NOMO-1 treated with dmso at 0.1 percent for 144 hours (cell line): ENCODE measurements around the gene PRORP.
"Not testable (repeated sequence)": the region's sequence is repeated elsewhere in the genome, so short reads cannot be mapped to it uniquely, and the experiment has no call there.

Experiments used
- DNase-seq: peaks from one replicate; lab custom pipeline; 2025; ENCODE audit not compliant: unreplicated experiment; lab: John Stamatoyannopoulos, UW

The PRORP gene

DNA sequence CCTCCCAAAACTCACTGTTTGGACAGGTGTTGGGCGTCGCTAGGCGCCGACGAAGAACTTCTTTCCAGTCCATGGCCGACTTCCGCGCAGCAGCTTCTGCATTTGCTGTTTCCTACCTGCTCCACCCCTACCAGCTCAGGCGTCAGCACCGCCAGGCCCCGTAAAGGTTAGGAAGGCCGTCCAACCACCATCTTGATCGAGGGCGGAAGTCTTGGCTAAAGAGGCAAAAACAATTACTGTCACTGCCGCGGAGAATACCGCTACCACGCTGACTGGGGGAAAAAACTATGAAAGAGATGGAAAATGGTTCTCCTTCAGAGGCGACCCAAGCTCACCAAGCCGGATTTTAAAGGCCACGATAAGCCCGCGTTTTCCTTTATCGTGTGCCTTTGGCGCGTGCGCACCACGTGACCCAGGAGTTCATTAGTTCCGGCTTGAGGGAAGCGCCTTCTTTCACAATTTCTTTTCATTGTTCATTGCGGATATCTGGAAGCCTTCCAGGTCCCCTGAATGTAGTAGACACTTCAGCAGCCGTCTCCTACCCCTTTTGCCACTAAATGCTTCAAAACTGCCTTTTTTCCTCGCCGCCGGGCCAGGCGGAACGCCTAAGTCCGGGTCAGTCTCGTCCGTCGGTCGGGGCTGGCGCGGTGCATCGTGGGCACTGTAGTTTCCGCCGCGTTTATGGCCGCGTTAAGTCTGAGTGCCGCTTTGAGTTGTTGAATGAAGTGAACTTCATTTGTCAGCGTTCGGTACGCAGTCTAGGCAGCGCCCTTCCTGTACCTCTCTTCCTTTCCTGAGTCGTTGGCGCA, at the start of gene PRORP, which contains the start of gene PPP2R3C:
Gene PRORP (plus strand): TSS at position 666 of the 809 bp plus-strand sequence. CDS start 694 bp downstream, outside the sequence.
Gene PPP2R3C (minus strand): TSS at position 104 of the 809 bp plus-strand sequence. CDS start 31 bp downstream, at position 73.
- peak; percentile 93 for DNase-seq

DNA sequence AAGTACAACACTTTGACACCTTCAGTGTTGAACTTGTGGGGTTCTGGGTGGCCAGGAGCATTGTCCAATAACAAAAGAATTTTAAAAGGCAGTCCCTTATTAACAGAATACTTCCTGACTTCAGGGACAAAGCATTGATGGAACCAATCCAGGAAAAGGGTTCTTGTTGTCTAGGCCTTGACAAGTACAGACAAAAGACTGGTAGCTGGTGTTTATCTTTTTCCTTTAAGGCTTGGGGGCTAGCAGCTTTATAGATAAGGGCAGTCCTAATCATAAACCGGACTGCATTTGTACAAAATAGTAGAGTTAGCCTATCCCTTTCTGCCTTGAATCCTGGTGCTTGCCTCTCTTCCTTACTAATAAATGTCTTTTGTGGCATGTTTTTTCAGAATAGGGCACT, 48.9 kb upstream of the PRORP start:
- no peak for DNase-seq

- no peak for DNase-seq
These were observed 44.3 kb upstream of the PRORP start for GRCh38 chr14:35078082-35078481.

DNA sequence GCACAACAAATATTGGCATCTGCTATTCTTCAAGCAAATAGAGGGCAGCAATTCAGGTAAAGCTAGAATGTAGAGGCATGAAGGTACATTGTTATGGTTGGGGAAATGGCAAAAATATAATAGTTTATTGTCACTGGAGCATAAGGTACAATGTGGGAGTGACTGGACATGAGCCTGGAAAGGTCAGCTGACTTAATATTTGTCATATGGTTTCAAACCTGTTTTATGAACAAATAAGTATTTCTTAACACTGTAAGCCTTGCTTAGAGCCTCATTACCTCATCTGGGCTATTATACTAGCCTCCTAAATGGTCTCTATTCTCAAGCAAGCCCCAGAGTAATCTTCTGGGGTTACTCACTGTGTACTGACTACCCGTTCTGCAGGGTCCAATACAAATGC, 42.6 kb upstream of the PRORP start:
- DNase-seq = no peak

DNA sequence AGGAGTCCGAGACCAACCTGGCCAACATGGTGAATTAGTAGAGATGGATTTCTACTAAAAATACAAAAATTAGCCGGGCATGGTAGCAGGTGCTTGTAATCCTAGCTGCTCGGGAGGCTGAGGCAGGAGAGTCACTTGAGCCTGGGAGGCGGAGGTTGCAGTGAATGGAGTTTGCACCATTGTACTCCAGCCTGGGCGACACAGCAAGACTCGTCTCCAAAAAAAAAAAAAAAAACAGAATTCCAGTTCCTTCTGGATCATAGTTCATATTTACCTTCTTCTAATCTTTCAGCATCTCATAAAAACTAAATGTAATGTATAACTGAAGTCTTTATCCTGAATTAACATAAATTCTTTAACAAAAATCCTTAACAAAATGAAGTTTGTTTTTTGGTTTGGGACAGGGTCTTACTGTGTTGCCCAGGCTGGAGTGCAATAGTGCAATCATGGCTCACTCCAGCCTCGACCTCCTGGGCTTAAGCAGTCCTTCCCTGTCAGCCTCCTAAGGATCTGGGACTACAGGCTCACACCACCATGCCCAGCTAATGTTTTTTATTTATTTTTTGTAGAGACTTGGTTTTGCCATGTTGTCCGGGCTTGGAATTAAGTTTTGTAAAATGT, 38.7 kb upstream of the PRORP start:
- no peak for DNase-seq

- DNase-seq = no peak
These were observed 36.9 kb upstream of the PRORP start for GRCh38 chr14:35085441-35085840.

DNA sequence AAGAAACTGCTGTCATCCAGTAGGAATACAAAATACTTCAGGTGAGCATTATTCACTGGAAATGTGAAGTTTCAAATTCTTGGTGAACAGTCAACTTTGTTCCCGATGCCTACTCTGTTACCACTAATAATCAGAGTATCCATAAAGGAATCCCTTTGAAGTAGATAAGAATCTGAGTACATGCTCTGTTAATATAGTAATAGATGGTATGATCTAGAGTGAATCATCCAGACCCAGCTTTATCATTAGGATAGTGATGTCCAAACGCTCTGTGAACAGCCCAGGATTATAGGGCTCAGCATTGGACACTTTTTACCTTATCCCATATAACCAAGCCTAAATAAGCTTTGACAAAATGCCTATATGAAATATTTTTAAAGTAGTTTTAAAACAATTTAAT, 33.8 kb upstream of the PRORP start:
- no peak for DNase-seq

GRCh38 chr14:35094645-35095044, 27.7 kb upstream of the PRORP start:
- not testable (repeated sequence) for DNase-seq

- DNase-seq = no peak
These were observed 14.5 kb upstream of the PRORP start for GRCh38 chr14:35107866-35108265.

DNA sequence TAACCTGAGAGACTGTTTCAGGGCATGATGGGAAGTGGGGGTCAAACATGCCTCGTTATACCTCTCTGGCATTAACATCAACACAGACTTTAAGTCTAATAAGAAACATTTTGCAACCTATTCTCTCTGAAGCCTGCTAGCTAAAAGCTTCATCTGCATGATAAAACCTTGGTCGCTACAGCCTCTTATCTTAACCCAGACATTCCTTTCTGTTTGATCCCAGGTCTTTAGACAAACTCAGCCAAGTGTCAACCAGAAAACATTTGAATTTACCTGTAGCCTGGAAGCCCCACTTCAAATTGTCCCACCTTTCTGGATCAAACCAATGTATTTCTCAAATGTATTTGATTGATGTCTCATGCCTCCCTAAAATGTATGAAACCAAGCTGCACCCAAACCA, 9.7 kb upstream of the PRORP start:
- DNase-seq = no peak

GRCh38 chr14:35113308-35113950, 8.9 kb upstream of the PRORP start:
- no peak for DNase-seq

GRCh38 chr14:35114036-35114435, 8.3 kb upstream of the PRORP start:
- no peak for DNase-seq

GRCh38 chr14:35116242-35116641, 6.1 kb upstream of the PRORP start:
- no peak for DNase-seq

DNA sequence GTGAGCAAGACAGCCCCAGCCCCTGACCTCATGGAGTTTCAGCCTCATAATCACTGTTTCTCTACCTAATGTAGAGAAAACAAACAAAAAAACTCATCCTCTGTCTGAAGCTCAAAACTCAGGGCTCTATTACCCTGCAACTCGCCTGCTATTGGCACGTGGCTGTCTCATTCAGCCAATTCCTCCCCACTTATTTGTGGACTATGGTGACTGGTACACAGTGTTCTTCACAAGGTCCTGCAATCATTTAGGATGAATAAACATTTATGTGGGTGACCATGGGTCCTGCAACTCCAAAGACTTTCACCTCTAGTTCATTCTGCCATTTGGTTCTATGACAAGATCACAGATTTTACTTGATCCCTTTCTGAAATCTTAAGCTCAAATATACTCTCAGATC, 5.2 kb upstream of the PRORP start:
- no peak for DNase-seq

DNA sequence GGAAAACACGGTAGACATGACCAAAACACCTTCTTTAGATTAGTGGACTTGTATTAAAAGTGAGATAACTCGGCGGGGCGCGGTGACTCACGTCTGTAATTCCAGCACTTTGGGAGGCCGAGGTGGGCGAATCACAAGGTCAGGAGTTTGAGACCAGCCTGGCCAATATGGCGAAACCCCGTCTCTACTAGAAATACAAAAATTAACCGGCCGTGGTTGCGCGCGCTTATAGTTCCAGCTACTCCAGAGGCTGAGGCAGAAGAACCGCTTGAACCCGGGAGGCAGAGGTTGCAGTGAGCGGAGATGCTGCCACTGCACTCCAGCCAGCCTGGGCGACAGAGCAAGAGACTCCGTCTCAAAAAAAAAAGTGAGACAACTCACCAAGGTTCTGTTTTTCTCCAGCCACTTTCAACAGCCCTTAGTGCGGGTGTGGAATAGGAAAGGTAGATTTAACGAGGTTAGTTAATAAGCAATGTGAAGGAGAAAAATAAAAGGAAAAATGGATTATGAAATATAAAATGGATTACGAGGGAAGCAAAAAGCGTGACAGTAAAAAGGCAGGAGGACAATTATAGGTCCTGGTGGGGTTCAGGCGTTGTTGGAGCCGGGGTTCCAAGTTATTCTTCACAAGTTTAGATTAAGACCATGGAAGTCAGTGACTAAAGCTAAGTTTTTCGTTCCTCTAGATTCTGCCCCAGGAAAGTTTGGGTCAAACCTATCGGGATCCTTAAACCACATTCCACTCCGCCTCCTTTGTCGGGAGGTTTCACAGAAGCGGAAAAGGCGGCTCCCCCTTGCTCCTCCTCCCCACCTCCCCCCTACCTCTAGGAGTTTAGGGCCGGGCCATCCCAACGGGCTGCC, 1.1 kb upstream of the PRORP start:
- no peak for DNase-seq

DNA sequence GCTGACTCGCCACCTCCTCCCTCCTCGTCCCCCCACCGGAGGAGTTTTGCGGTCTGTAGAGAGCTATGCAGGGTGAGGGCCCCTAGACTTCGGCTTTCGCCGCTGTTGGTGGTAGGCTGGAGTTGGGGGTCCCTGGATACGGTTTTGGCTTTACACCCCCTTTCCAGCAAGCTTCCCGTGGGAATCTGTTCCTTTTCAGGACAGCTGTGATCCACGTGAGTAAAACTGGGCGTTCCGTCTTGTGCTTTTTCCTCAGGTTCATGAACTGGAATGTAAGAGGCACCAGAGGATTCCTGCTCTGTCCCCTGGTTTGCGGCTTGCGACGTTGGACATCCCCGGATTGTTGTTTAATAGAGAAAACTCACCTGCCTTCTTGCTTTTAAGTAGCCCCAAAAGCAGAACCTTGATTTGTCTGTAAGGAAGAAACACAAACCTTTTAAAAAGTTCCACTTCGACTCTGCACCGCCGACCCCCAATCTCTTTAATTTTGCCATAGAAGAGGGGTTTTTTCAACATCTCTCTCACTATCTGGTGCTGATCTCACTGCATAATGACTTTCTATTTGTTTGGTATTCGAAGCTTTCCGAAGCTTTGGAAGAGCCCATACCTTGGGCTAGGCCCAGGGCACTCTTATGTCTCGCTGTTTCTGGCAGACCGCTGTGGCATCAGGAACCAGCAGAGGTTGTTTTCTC, 490 bp downstream of the PRORP start:
- DNase-seq = no peak

- DNase-seq = no peak
These were observed 994 bp downstream of the PRORP start for GRCh38 chr14:35123388-35123703.

DNA sequence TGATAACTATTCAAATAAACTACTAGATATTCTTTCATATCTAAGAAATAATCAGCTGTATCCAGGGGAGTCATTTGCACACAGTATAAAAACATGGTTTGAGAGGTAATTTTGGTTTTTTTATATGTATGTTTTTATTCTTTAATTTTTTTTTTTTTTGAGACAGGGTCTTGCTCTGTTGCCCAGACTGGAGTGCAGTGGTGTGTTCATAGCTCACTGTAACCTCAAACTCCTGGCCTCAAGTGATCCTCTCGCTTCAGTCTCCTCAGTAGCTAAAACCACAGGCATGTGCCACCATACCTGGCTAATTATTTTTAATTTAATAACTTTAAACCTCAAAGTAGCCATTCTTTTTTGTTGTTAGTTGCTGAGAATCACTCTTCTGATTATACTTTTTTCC, 1.8 kb downstream of the PRORP start:
- no peak for DNase-seq

- DNase-seq = no peak
These were observed 11.4 kb downstream of the PRORP start for GRCh38 chr14:35133542-35134328.
